Peyer's patch (tissue), 4 donors: ENCODE data around the gene TSEN34.

Experiments
- CTCF ChIP-seq, 6 experiments: fragments of 450-650 bp in 4 of 6; fragments of 200-600 bp in 2 of 6; sonication (generic) in 1 of 6; IDR thresholded peaks; one replicate each; pipeline ENCODE4 v1.5.1; 2017 to 2019; ENCODE audit warnings: antibody characterized with exemption in 6 of 6, mild to moderate bottlenecking in 3 of 6, moderate library complexity in 1 of 6
- POLR2A ChIP-seq, 2 donors: fragments of 450-650 bp; IDR thresholded peaks; one replicate each; pipeline ENCODE4 v1.5.1; 2017; ENCODE audit warnings: antibody characterized with exemption in 2 of 2, mild to moderate bottlenecking in 2 of 2, moderate library complexity in 2 of 2

DNA sequence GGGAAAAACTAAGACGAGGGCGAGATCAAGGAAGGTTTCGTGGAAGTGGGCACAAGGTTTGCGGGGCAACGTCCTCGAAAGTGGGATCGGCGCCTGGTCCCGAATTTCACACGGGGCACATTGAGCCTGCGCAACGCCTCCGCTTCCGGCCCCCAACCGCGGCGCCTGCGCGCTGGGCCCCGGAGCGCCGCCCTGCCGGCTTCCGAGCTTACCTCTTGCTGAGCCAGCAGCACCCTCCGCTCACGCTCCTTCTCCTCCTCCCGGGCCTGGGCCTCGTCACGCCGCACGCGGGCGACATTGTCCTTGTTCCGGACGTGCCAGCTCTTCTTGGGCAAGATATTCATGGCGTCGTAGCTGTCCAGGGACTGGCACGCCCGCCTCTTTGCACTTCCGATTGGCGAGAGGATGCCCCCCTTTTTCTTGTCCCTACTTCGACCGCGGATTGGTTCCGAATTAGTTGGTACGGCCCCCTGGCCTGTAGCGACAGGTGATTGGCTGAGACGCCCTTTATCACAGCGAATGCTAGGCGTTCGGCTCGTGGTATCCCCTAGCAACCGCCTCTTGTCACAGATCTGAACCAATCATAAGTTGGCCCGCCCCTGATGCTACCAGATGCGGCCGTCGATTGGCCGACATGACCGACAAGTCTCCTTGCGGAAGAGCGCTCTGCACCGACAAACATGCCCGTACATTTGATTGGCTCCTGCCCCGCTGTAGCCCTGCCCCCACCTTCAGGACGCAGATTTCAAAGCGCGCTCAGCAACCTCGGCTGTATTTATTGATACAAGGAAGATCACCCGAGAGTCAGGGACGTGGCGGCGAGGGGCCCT lies 31.5 kb upstream of the TSEN34 start, which contains the start of gene LENG1:
- TF ChIP-seq CTCF (IDR thresholded peaks at IDR 0.05) (peak in 3 of 6 experiments; percentile 44 to 59 (median 47)), POLR2A (IDR thresholded peaks at IDR 0.05) (peak; percentile 57 to 72)
